ENCODE data around the gene ANXA6. TPM values are rescaled to one million over a fixed set of nuclear protein-coding genes. Genes with fewer than 3 reads are reported as not detected.

ANXA6 gene
- total RNA-seq, 2 donors from 2014 or later: 164 to 165 TPM

DNA sequence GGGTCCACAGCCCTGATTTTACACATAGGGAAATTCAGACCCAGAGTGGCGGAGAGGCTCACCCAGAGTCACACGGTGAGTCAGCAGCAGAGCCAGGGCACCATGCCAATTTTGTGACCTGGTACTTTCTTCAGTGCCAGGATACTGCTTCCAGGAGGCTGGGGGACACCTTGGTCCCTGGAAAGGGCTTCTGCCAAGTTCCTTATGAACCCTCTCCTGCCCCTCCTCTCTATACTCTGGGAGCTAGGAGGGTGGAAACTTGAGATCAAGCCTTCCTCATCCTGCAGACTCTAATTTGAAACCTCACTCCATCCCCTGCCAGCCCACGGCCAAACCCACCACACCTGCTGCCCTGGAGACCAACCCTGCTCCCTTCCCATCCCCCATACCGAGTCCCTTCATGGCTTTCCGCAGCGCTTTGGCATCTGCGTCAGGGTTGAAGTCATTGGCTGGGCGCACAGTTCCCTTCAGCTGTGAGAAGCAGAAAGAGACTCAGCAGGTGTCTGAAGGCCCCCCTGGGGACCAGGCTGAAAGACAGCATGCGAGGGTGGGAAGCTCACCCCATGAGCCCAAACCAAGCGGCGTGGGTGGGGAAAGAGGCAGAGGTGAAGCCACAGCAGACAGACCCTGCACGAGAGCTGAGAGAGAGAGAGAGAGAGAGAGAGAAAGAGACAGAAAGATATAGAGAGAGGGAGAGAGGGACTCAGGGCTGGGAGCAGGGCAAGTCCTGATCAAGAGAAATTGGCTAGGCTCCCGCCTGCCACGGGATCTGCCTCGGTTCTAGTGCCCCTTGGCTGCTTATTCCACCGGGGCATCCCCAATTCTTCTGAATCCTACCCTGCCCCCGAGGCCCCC, 33.5 kb downstream of the ANXA6 start:
- no peak overlapping the region for H3K4me3 ChIP-seq
- peaks cover 0 to 21% of the 10 kb centered on the region in 2 donors for H3K4me1 ChIP-seq
- DNase-seq (ENCODE audit: low spot score): peak; percentile 78

DNA sequence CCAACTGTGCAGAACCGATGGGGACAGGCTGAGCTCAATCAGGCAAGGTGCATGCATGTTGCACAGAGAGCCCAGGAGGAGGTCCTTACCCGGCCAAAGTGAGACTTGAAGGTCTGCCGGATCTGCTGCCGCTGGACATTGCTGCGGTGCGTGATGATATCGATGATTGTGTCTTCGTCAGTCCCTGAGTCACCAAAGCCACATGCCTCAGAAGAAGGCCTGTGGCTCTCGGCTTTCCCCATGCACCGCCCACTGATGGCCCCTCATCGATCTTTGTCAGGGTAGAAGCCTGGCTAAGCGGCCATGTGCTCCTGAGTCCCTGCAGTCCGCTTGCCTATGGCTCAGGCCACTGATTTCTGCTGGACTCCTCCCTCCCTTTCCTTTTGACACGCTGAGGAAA, 34.8 kb downstream of the ANXA6 start:
- H3K27ac ChIP-seq: no peak overlapping the region
- no peak overlapping the region for H3K4me3 ChIP-seq
- H3K27me3 ChIP-seq: no peaks in the 10 kb centered on the region
- no peak for DNase-seq (ENCODE audit: low spot score)
- peaks cover 75% of the 10 kb centered on the region for H3K36me3 ChIP-seq
- H3K4me1 ChIP-seq: peaks cover 0 to 21% of the 10 kb centered on the region in 2 donors
- H3K9me3 ChIP-seq: no peaks in the 10 kb centered on the region
- TF ChIP-seq, protein P1, sequence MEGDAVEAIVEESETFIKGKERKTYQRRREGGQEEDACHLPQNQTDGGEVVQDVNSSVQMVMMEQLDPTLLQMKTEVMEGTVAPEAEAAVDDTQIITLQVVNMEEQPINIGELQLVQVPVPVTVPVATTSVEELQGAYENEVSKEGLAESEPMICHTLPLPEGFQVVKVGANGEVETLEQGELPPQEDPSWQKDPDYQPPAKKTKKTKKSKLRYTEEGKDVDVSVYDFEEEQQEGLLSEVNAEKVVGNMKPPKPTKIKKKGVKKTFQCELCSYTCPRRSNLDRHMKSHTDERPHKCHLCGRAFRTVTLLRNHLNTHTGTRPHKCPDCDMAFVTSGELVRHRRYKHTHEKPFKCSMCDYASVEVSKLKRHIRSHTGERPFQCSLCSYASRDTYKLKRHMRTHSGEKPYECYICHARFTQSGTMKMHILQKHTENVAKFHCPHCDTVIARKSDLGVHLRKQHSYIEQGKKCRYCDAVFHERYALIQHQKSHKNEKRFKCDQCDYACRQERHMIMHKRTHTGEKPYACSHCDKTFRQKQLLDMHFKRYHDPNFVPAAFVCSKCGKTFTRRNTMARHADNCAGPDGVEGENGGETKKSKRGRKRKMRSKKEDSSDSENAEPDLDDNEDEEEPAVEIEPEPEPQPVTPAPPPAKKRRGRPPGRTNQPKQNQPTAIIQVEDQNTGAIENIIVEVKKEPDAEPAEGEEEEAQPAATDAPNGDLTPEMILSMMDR (IDR thresholded peaks at IDR 0.05): no peak

More for the DNA sequence above, 33.5 kb downstream of the ANXA6 start:
- Histone ChIP-seq H3K36me3 (peaks cover 75% of the 10 kb centered on the region), H3K27ac (peak overlapping the region; percentile 46 to 75), H3K9me3 (no peaks in the 10 kb centered on the region), H3K27me3 (no peaks in the 10 kb centered on the region)
- TF ChIP-seq, protein P1 (IDR thresholded peaks at IDR 0.05): no peak

DNA sequence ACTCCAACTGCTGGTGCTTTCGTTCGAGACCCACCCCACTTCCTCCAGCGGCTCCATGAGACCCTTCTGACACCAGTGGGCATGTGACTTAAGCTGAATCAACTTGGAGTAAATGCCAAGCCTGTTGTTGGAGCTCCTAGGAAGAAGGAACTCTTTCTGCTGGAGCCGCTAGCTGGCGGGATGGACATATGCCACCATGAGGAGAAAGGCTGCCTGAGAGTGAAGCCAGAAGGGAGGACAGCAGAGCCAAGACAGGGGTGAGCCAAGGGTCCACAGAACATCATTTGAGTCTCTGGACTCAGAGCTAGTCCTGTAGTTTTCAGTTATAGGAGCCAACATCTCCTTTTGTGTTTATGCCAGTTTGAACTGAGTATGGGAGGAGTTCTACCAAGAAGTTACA, 35.9 kb downstream of the ANXA6 start:
- H3K27ac ChIP-seq: no peak overlapping the region
- no peaks in the 10 kb centered on the region for H3K9me3 ChIP-seq
- no peak for DNase-seq (ENCODE audit: low spot score)
- no peak overlapping the region for H3K4me3 ChIP-seq
- TF ChIP-seq, protein P1 (IDR thresholded peaks at IDR 0.05): no peak
- H3K27me3 ChIP-seq: no peaks in the 10 kb centered on the region
- peaks cover 81% of the 10 kb centered on the region for H3K36me3 ChIP-seq
- peaks cover 0 to 21% of the 10 kb centered on the region in 2 donors for H3K4me1 ChIP-seq

DNA sequence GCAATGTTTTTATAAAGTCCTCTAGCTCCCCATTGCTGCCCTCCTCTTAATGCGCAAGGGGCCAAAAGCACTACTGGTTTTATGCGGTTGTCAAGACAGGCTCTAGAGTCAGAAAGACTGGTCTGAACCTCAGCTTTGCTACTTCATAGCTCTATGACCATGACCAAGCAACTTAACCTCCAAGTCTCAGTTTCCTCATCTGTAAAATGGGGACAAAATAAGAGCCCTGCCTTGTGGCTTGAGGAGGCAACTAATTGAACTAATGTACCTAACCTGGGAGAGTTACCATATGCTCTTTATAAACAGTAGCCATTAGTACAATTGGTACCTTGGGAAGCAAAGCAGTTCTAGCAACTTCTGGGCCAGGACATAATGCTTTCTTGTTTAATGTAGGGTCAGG, 36.5 kb downstream of the ANXA6 start:
- TF ChIP-seq, protein P1 (IDR thresholded peaks at IDR 0.05): no peak
- Histone ChIP-seq H3K4me1 (peaks cover 0 to 16% of the 10 kb centered on the region in 2 donors), H3K27ac (no peak overlapping the region), H3K27me3 (no peaks in the 10 kb centered on the region), H3K9me3 (no peaks in the 10 kb centered on the region), H3K36me3 (peaks cover 87% of the 10 kb centered on the region), H3K4me3 (no peak overlapping the region)
- no peak for DNase-seq (ENCODE audit: low spot score)

DNA sequence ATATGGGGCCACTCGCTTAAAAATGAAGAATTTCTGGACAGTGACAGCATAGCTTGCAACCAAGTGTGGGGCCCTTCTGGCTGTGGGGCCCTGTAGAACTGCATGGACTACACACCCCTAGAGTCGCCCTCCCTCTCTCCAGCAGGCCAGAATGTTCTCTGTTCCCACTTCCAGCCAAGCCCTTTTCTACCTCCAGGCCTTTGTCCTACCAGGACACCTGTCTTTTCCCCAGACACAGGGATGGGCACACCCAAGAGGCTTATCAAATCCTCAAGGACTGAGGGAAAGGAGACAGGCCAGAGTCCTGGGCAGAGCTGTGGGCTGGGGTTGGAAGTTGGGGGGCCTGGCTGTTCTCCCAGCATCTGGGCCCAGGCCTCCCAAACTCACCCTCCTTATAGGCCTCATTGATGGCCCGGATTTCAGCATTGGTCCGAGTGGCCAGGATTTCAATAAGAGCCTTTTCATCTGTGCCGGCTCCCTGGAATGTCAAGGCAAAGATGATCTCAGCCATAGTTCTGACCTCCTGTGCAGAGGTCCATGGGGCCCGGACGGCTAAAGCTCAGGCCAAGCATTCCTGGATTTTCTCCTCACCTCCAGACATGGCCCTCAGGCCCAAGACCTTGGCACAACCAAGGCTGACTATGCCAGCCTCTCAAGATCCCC, 38.5 kb downstream of the ANXA6 start:
- DNase-seq (ENCODE audit: low spot score): no peak
- Histone ChIP-seq H3K9me3 (no peaks in the 10 kb centered on the region), H3K4me3 (no peak overlapping the region), H3K4me1 (peaks cover 0 to 13% of the 10 kb centered on the region in 2 donors), H3K27me3 (no peaks in the 10 kb centered on the region), H3K36me3 (peaks cover 87% of the 10 kb centered on the region), H3K27ac (no peak overlapping the region)
- TF ChIP-seq, protein P1 (IDR thresholded peaks at IDR 0.05): no peak

Data from right atrium auricular region (tissue), 2 donors.